Non-pigmented ciliary epithelial cell (primary cell): ENCODE measurements around the gene LARP1B.
"Not testable (repeated sequence)": the region's sequence is repeated elsewhere in the genome, so short reads cannot be mapped to it uniquely, and the experiment has no call there.

ENCODE experiments used
- DNase-seq: peaks from one replicate; pipeline ENCODE4 v3.0.0-alpha.2; 2010; ENCODE audit warnings: low read depth

The LARP1B gene

DNA sequence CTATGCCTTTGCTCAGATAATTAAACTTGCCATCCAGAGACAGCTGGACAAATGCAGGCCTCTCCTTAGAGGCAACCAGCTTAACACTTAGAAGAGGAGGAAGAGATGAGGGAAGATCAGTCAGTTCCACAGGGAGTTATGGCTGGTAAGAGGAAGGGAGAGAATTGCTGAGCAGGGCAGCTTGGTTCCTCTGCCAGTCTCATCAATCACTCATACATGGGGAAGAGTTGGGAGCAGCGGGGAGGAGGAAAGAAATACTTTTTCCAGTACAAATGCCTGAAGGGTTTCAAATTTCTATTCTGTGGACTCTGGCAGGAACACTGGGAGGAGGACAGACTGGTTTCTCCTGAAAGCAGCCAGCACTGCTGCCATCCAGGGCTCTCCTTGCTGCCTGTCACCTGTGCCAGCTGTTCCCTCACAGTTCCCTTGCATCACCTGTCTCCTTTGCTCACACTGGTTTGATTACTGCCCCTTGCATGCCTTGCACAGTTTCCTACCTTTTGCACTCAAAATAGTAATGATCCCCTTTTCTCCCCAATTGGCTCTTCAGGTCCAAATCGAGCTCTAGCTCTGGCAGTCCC is 167.0 kb downstream of the LARP1B start:
- DNase-seq: no peak

DNA sequence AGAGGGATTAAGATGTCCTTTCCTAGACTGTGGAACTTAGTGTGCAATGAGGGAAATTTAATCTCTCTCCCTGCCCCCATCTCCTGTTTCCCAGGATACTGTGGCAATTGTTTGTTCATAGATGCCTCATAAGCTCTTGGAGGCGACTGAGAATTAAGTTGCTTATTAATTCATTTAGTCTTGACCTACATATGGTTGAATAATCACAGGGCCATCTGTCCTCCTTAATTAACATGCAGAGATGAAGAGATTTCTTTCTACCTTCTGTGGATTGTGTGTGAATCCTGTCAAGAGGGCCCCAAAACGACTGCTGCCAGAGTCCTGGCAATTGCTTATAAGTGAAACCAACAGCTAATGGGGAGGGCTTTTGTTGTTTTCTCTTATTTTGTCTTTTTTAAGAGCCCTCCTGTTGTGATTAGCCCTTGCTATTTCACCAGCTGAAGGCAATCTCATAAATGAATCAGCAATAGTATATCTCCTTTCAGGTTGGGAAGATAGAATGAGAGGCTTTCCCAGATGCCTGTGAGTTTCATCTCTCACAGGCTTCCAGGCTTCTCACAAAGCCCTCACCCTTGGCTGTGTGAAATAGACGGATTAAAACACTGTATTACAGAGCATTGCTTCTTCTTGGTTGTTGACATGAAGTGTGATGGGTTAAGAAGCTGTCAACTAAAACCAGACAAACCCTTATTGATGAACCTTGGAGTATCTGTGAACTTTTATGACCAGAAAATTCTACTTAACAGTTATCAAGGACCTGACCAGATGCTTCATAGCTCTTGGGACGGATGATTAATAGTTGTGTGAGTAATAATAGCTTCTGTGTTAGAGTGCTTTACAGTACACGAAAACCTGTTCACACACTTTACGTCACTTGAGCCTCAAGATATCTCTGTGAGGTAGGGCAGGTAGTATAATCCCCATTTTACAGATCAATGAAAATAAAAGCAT is 168.0 kb downstream of the LARP1B start:
- no peak for DNase-seq

DNA sequence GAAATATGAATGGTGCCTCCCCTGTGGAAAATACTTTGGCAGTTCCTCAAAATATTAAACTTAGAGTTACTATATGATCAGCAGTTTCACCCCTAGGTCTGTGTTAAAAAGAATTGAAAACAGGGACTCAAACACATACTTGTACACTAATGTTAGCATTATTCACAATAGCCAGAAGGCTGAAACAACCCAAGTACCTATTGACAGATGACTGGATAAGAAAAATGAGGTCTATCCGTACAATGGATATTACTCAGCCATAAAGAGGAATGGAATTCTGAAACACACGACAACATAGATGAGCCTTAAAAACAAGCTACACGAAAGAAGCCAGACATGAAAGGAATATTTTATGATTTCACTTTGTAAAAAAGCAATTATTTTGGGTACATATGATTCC is 171.6 kb downstream of the LARP1B start:
- no peak for DNase-seq

GRCh38 chr4:128234836-128235235 is 173.7 kb downstream of the LARP1B start:
- DNase-seq: no peak

- no peak for DNase-seq
Observed at GRCh38 chr4:128241019-128241418, 179.9 kb downstream of the LARP1B start.

- DNase-seq: peak; percentile 85
Observed at GRCh38 chr4:128241425-128241913, 180.4 kb downstream of the LARP1B start.

DNA sequence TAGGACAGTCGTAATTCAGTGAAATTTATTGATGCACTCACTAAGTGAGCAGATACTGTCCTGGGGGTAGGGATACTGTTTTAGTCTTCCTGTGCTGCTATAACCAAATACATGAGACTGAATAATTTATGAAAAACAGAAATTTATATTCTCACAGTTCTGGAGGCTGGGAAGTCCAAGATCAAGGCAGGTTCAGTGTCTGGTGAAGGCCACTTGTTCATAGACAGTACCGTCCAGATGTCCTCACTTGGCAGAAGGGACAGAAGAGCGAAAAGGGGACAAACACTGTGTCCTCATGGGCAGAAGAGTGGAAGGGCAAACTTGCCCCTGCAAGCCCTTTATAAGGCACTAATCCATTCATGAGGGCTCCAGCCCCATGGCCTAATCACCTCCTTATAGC is 180.9 kb downstream of the LARP1B start:
- DNase-seq: no peak

GRCh38 chr4:128242601-128243000 is 181.5 kb downstream of the LARP1B start:
- no peak for DNase-seq

DNA sequence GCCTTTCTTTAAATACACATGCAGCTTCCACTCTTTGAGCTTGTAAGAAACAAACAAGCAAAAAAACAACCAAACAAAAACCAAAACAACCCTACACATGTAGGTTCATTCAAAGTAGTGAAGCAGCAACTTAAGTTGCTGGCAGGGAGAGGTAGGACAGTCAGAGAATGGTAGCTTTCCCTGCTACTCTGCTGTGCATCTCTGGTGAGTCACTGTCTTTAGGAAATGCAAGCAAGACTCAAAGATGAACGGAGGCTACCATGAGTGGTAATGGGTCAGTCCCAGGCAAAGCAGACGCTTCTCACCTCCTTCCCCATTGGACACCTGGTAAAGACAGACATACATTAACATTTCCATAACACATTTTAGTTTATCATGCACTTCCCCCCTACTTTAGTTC is 183.3 kb downstream of the LARP1B start:
- no peak for DNase-seq

- not testable (repeated sequence) for DNase-seq
Observed at GRCh38 chr4:128245391-128245790, 184.3 kb downstream of the LARP1B start.

- DNase-seq: no peak
Observed at GRCh38 chr4:128247906-128248305, 186.8 kb downstream of the LARP1B start.

GRCh38 chr4:128249787-128250668 is 188.9 kb downstream of the LARP1B start:
- DNase-seq: no peak

DNA sequence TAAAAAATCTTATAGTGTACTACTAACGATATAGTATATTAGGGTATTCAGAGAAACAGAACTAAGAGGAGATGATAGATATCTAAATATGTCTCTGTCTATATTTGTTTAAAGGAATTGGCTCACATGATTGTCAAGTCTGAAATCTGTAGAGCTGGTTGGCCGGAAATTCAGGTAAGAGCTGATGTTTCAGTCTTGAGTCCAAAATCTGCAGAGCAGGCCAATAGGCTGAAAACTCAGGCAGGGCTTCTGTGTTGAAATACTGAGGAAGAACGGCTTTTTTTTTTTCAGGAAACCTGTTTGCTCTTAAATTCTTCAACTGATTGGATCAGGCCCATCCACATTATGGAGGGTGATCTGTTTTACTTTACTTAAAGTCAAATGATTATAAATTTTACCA is 194.8 kb downstream of the LARP1B start:
- no peak for DNase-seq

DNA sequence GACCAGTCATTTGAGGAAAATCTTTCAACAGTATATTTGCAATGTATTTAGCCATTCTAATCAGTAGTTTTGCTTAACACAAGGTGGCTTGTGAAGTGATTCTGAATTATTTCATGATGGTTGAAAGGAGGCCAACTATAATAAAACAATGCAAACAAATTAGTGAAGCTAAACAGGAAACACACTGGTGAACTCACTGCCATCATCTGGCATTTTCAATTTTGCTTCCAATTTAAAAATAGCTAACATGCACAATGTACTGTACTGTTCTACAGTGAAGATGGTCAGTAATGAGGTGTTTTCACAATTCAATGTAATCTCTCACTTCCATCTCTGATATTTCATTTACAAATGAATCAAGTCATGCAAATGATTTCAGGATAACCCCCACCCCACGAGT is 195.4 kb downstream of the LARP1B start:
- no peak for DNase-seq

DNA sequence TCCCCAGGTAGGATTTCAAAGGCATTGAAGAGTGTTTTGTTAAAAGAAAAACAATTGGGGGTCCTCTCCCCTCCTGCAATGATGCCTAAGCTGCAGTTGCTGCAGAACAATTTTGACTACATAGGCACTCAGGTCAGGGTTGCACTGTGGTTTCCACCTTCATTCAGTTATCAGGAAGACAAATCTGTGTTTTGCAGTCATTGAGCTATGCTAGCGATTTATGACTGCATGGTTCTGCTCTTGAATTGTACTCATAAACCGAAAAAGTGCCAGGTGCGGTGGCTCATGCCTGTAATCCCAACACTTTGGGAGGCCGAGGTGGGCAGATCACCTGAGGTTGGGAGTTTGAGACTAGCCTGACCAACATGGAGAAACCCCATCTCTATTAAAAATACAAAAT is 197.1 kb downstream of the LARP1B start:
- not testable (repeated sequence) for DNase-seq

- DNase-seq: not testable (repeated sequence)
Observed at GRCh38 chr4:128259889-128260288, 198.8 kb downstream of the LARP1B start.
